ENCODE measurements around the gene SESTD1.

GRCh38 chr2:179243046-179243445 is 21.6 kb downstream of the SESTD1 start:
- TF ChIP-seq CTCF (conservative IDR thresholded peaks at IDR 0.05) (no peak), ZFX (IDR thresholded peaks at IDR 0.05) (no peak)

Data from C4-2B (cell line).